Measurements from ENCODE around the gene ATP2C2.
"Not testable (repeated sequence)": the region's sequence is repeated elsewhere in the genome, so short reads cannot be mapped to it uniquely, and the experiment has no call there.

The ATP2C2 gene

DNA sequence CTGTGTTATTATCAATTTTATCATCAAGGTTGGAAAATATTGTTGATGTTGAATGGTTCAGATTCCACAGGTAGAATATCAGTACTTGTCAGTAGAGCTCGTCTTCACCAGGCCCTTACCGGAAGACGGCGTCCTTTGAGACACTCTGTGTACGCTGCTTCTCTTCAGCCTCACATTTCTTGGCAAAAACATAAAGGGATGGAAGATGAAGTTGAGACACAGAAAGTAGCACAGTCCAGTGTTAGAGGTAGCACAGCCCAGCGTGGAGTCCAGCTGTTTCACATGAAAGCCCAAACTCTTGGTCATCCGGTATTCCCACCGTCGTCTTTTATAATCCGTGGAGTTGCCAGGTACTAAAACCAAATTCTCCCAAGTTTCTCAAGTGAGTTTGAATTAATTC, 30.4 kb downstream of the ATP2C2 start:
- no peak overlapping the region for H3K27ac ChIP-seq (replicated peaks)
- H3K4me3 ChIP-seq (replicated peaks; ENCODE audit: insufficient read depth, low read length) = no peak overlapping the region
- no peaks in the 10 kb centered on the region for H3K27me3 ChIP-seq (ENCODE audit: insufficient read depth, poor library complexity, severe bottlenecking)
- no peak for DNase-seq (ENCODE audit: low read depth in 1 of 2, low spot score in 1 of 2)
- TF ChIP-seq GABPA (IDR thresholded peaks at IDR 0.05; ENCODE audit: low read depth) (no peak), POLR2AphosphoS5 (IDR thresholded peaks at IDR 0.05; ENCODE audit: low read depth) (no peak), SPI1 (IDR thresholded peaks at IDR 0.05; ENCODE audit: borderline replicate concordance, low read depth) (no peak)
- TF ChIP-seq, protein P1, sequence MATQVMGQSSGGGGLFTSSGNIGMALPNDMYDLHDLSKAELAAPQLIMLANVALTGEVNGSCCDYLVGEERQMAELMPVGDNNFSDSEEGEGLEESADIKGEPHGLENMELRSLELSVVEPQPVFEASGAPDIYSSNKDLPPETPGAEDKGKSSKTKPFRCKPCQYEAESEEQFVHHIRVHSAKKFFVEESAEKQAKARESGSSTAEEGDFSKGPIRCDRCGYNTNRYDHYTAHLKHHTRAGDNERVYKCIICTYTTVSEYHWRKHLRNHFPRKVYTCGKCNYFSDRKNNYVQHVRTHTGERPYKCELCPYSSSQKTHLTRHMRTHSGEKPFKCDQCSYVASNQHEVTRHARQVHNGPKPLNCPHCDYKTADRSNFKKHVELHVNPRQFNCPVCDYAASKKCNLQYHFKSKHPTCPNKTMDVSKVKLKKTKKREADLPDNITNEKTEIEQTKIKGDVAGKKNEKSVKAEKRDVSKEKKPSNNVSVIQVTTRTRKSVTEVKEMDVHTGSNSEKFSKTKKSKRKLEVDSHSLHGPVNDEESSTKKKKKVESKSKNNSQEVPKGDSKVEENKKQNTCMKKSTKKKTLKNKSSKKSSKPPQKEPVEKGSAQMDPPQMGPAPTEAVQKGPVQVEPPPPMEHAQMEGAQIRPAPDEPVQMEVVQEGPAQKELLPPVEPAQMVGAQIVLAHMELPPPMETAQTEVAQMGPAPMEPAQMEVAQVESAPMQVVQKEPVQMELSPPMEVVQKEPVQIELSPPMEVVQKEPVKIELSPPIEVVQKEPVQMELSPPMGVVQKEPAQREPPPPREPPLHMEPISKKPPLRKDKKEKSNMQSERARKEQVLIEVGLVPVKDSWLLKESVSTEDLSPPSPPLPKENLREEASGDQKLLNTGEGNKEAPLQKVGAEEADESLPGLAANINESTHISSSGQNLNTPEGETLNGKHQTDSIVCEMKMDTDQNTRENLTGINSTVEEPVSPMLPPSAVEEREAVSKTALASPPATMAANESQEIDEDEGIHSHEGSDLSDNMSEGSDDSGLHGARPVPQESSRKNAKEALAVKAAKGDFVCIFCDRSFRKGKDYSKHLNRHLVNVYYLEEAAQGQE (IDR thresholded peaks at IDR 0.05; ENCODE audit: insufficient replicate concordance, low read depth) = no peak
- TF ChIP-seq, protein P2, sequence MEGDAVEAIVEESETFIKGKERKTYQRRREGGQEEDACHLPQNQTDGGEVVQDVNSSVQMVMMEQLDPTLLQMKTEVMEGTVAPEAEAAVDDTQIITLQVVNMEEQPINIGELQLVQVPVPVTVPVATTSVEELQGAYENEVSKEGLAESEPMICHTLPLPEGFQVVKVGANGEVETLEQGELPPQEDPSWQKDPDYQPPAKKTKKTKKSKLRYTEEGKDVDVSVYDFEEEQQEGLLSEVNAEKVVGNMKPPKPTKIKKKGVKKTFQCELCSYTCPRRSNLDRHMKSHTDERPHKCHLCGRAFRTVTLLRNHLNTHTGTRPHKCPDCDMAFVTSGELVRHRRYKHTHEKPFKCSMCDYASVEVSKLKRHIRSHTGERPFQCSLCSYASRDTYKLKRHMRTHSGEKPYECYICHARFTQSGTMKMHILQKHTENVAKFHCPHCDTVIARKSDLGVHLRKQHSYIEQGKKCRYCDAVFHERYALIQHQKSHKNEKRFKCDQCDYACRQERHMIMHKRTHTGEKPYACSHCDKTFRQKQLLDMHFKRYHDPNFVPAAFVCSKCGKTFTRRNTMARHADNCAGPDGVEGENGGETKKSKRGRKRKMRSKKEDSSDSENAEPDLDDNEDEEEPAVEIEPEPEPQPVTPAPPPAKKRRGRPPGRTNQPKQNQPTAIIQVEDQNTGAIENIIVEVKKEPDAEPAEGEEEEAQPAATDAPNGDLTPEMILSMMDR (IDR thresholded peaks at IDR 0.05; ENCODE audit: insufficient read depth, low read length) = no peak

DNA sequence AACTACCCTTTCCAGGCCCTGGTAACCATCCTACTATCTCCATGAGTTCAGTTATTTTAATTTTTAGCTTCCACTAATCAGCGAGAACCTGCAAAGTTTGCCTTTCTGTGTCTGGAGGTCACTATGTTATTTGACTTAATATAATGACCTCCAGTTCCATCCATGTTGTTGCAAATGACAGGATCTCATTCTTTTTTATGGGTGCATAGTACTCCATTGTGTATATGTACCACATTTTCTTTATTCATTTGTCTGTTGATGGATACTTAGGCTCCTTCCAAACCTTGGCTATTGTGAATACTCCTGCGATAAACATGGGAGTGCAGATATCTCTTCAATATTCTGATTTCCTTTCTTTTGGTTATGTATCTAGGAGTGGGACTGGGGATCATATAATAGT, 31.6 kb downstream of the ATP2C2 start:
- H3K4me3 ChIP-seq (replicated peaks; ENCODE audit: insufficient read depth, low read length); H3K27me3 ChIP-seq (ENCODE audit: insufficient read depth, poor library complexity, severe bottlenecking); DNase-seq (ENCODE audit: low read depth in 1 of 2, low spot score in 1 of 2); H3K27ac ChIP-seq (replicated peaks): not testable (repeated sequence)

DNA sequence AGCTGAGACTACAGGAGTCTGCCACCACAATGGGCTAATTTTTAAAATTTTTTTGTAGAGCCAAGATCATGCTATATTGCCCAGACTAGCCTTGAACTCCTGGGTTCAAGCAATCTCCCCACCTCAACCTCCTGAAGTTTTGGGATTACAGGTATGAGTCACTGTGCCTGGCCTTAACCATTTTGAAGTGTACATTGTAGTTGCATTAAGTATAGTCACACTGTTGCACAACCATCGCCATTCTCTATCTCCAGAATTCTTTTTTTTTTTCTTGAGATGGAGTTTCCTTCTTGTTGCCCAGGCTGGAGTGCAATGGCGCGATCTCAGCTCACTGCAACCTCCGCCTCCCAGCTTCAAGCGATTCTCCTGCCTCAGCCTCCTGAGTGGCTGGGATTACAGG, 35.1 kb downstream of the ATP2C2 start:
- not testable (repeated sequence) for DNase-seq (ENCODE audit: low read depth in 1 of 2, low spot score in 1 of 2); H3K27me3 ChIP-seq (ENCODE audit: insufficient read depth, poor library complexity, severe bottlenecking); H3K27ac ChIP-seq (replicated peaks); H3K4me3 ChIP-seq (replicated peaks; ENCODE audit: insufficient read depth, low read length)

DNA sequence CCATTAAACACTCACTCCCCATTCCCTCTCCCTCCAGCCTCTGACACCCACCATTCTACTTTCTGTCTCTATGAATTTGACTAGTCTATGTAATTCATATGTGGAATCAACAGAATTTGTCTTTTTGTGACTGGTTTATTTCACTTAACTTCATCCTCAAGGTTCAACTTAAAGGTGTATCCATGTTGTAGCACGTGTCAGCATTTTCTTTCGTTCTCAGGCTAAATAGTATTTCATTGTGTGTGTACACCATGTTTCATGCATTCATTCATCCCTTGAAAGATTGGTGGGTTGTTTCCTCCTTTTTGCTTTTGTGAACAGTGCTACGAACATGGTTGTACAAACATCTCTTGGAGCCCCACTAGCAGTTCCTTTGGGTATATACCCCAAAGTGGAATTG, 36.0 kb downstream of the ATP2C2 start:
- TF ChIP-seq GABPA (IDR thresholded peaks at IDR 0.05; ENCODE audit: low read depth) (no peak), POLR2AphosphoS5 (IDR thresholded peaks at IDR 0.05; ENCODE audit: low read depth) (no peak), SPI1 (IDR thresholded peaks at IDR 0.05; ENCODE audit: borderline replicate concordance, low read depth) (no peak)
- TF ChIP-seq, protein P2 (IDR thresholded peaks at IDR 0.05; ENCODE audit: insufficient read depth, low read length) = no peak
- TF ChIP-seq, protein P1 (IDR thresholded peaks at IDR 0.05; ENCODE audit: insufficient replicate concordance, low read depth) = no peak
- peaks cover 10% of the 10 kb centered on the region for H3K27me3 ChIP-seq (ENCODE audit: insufficient read depth, poor library complexity, severe bottlenecking)
- no peak overlapping the region for H3K27ac ChIP-seq (replicated peaks)
- H3K4me3 ChIP-seq (replicated peaks; ENCODE audit: insufficient read depth, low read length) = no peak overlapping the region
- DNase-seq (ENCODE audit: low read depth in 1 of 2, low spot score in 1 of 2) = no peak

DNA sequence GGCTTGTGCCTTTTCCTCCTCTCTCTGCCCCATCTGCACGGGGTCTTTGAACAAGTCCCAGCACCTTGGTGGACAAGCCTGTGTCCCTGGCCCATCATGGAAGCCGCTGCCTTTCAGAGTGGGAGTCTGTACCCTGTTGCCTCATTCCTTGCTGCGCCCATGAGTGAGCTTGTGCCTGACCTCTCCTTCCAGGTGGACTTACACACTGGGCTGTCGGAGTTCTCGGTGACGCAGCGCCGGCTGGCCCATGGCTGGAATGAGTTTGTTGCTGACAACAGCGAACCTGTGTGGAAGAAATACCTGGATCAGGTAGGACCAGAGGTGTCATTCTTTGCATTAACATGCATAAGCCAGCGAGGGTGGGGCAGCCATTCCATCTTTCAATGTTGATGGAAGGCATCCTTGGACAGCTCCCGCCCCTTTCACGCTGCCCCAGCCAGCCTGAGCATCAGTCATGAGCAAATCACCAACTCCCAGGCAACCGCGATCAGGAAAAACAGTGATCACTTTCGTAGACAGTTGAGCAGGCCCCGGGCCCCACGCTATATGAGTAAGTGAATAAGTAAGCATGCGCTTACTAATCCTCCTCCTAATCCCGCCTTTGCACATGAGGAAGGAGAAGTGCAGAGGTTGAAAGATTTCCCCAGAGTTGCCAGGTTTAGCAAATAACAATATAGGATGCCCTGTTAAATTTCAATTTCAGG, 36.8 kb downstream of the ATP2C2 start:
- no peak for DNase-seq (ENCODE audit: low read depth in 1 of 2, low spot score in 1 of 2)
- Histone ChIP-seq H3K27ac (replicated peaks) (no peak overlapping the region), H3K4me3 (replicated peaks; ENCODE audit: insufficient read depth, low read length) (no peak overlapping the region), H3K27me3 (ENCODE audit: insufficient read depth, poor library complexity, severe bottlenecking) (peaks cover 10% of the 10 kb centered on the region)
- no peak for TF ChIP-seq POLR2AphosphoS5 (IDR thresholded peaks at IDR 0.05; ENCODE audit: low read depth)
- no peak for TF ChIP-seq GABPA (IDR thresholded peaks at IDR 0.05; ENCODE audit: low read depth)
- TF ChIP-seq SPI1 (IDR thresholded peaks at IDR 0.05; ENCODE audit: borderline replicate concordance, low read depth) = no peak
- TF ChIP-seq, protein P2 (IDR thresholded peaks at IDR 0.05; ENCODE audit: insufficient read depth, low read length) = no peak
- TF ChIP-seq, protein P1 (IDR thresholded peaks at IDR 0.05; ENCODE audit: insufficient replicate concordance, low read depth) = no peak

Measured in HL-60 (cell line).